HUES48 (cell line): ENCODE data around the gene NSUN4.
"Not testable (repeated sequence)": the region's sequence is repeated elsewhere in the genome, so short reads cannot be mapped to it uniquely, and the experiment has no call there.

Experiments used
- H3K27ac ChIP-seq: one replicate; pipeline ENCODE4 v1.7.0; 2013; ENCODE audit warnings: low read depth, low read length, inconsistent platforms
- H3K27me3 ChIP-seq: 2 replicates; pipeline ENCODE4 v1.6.1; 2013; ENCODE audit warnings: mild to moderate bottlenecking, low read length; ENCODE audit not compliant: control insufficient read depth, insufficient read depth
- H3K36me3 ChIP-seq: 2 replicates; pipeline ENCODE4 v1.6.1; 2013; ENCODE audit warnings: low read length; ENCODE audit not compliant: control insufficient read depth, insufficient read depth
- H3K4me1 ChIP-seq: 2 replicates; pipeline ENCODE4 v1.6.1; 2013; ENCODE audit warnings: mild to moderate bottlenecking, low read length; ENCODE audit not compliant: control insufficient read depth, insufficient read depth
- H3K4me3 ChIP-seq: 2 replicates; pipeline ENCODE4 v1.5.1; 2013; ENCODE audit warnings: mild to moderate bottlenecking, low read depth, low read length
- H3K9ac ChIP-seq: 2 replicates; pipeline ENCODE4 v1.6.1; 2013; ENCODE audit warnings: mild to moderate bottlenecking, low read depth, low read length, moderate library complexity
- H3K9me3 ChIP-seq: 2 replicates; pipeline ENCODE4 v1.6.1; 2013; ENCODE audit warnings: low read length; ENCODE audit not compliant: control insufficient read depth, insufficient read depth

The NSUN4 gene

GRCh38 chr1:46309401-46310159 lies 31.0 kb upstream of the NSUN4 start:
- H3K9ac ChIP-seq = no peak overlapping the region
- no peaks in the 10 kb centered on the region for H3K27me3 ChIP-seq
- H3K27ac ChIP-seq = no peak overlapping the region
- H3K4me1 ChIP-seq = peaks cover 31% of the 10 kb centered on the region
- no peak overlapping the region for H3K4me3 ChIP-seq
- H3K36me3 ChIP-seq = peaks cover 80% of the 10 kb centered on the region
- no peaks in the 10 kb centered on the region for H3K9me3 ChIP-seq

DNA sequence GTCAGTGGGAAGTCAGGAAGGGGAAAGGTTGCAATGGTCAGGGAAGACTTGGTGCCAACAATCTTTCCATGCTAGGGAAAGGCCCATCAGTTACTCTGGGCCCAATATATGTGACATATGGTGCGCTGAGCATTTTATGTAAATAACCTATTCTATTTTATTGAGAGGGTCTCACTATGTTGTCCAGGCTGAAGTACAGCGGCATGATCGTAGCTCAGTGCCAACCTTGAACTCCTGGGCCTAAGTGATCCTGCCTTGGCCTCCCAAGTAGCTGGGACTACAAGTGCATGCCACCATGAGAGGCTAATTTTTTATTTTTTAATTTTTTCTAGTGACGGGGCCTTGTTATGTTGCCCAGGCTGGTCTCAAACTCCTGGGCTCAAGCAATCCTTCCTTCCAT lies 30.3 kb upstream of the NSUN4 start:
- Histone ChIP-seq H3K4me1 (peaks cover 31% of the 10 kb centered on the region), H3K36me3 (peaks cover 85% of the 10 kb centered on the region), H3K27ac (no peak overlapping the region), H3K9me3 (no peaks in the 10 kb centered on the region), H3K27me3 (no peaks in the 10 kb centered on the region), H3K9ac (no peak overlapping the region), H3K4me3 (no peak overlapping the region)

DNA sequence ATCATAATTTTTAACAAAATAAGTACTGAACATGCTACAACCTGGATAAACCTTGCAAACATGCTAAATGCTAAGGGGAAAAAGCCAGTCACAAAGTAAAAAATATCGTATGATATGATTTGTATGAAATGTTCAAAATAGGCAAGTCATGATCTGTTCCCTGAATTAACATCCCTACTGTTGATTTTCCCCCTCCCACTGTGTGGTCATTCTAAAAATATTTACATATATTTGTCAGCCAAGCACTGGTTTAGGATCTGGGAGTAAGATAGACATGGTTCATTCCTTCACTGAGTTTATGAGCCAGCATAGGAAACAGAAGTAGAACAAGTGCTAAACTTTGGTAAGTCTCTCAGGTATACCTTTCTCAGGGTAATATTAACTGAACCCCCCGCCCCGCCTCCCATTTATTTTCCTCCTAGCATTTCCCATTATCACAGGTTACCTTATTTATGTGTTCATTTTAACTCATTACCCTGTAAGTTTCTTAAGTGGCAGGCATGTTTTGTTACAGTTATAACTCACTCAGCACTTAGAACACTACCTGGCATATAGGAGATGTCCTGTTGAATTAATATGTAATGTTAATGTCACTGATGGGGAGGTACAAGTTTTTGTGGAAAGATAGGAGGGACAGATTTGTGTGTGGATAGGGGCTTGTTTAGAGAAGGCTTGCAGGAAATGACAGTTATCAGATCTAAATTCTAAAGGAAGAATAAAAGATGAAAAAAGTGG lies 24.8 kb upstream of the NSUN4 start:
- Histone ChIP-seq H3K9me3 (no peaks in the 10 kb centered on the region), H3K27me3 (no peaks in the 10 kb centered on the region), H3K9ac (no peak overlapping the region), H3K4me3 (no peak overlapping the region), H3K36me3 (peaks cover 61% of the 10 kb centered on the region), H3K27ac (no peak overlapping the region), H3K4me1 (no peaks in the 10 kb centered on the region)

DNA sequence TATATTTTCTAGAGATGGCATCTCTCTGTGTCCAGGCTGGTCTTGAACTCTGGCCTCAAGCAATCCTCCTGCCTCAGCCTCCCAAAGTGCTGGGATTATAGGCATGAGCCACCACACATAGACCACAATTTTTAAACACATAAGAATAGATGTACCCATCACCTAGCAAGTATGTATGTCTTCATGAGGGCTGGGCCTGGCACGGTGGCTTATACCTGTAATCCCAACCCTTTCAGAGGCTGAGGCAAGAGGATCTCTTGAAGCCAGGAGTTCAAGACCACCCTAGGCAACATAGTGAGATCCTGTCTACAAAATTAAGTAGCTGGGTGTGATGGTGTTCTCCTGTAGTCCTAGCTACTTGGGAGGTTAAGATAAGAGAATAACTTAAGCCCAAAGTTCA lies 23.3 kb upstream of the NSUN4 start:
- peaks cover 5% of the 10 kb centered on the region; the same call in 1 of the 2 replicates for H3K4me1 ChIP-seq
- peaks cover 46% of the 10 kb centered on the region for H3K36me3 ChIP-seq
- no peak overlapping the region for H3K9ac ChIP-seq
- no peak overlapping the region for H3K27ac ChIP-seq
- no peaks in the 10 kb centered on the region for H3K9me3 ChIP-seq
- H3K27me3 ChIP-seq = no peaks in the 10 kb centered on the region
- no peak overlapping the region for H3K4me3 ChIP-seq

DNA sequence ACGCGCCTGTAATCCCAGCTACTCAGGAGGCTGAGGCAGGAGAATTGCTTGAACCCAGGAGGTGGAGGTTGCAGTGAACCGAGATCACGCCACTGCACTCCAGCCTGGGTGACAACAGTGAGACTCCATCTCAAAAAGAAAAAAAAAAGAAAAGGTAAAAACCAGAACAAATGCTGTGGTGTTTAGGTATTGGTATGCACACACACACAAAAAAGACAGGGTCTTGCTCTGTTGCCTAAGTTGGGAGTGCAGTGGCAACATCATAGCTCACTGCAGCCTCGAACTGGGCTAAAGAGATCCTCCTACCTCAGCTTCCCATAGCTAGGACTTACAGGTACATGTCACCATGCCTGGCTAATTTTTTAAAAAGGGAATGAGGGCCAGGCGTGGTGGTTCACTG lies 21.3 kb upstream of the NSUN4 start:
- H3K27ac ChIP-seq, H3K9me3 ChIP-seq, H3K9ac ChIP-seq, H3K4me3 ChIP-seq, H3K4me1 ChIP-seq, H3K27me3 ChIP-seq: not testable (repeated sequence)
- peaks cover 29% of the 10 kb centered on the region for H3K36me3 ChIP-seq

DNA sequence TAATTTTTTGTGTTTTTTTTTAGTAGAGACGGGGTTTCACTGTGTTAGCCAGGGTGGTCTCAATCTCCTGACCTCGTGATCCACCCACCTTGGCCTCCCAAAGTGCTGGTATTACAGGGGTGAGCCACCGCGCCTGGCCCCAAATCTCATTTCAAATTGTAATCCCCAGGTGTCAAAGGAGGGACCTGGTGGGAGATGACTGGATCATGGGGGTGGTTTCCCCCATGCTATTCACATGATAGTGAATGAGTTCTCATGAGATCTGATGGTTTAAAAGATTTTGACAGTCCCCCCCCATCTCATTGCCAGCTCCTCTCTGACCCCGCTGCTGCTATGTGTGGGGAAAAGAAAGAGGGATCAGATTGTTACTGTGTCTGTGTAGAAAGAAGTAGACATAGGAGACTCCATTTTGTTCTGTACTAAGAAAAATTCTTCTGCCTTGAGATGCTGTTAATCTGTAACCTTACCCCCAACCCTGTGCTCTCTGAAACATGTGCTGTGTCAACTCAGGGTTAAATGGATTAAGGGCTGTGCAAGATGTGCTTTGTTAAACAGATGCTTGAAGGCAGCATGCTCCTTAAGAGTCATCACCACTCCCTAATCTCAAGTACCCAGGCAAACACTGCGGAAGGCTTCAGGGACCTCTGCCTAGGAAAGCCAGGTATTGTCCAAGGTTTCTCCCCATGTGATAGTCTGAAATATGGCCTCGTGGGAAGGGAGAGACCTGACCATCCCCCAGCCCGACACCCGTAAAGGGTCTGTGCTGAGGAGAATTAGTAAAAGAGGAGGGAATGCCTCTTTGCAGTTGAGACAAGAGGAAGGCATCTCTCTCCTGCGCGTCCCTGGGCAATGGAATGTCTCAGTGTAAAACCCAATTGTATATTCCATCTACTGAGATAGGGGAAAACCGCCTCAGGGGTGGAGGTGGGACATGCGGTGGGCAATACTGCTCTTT lies 20.4 kb upstream of the NSUN4 start:
- not testable (repeated sequence) for H3K4me3 ChIP-seq, H3K9ac ChIP-seq, H3K4me1 ChIP-seq, H3K27me3 ChIP-seq, H3K9me3 ChIP-seq
- H3K27ac ChIP-seq = peak overlapping the region; percentile 59
- peaks cover 22% of the 10 kb centered on the region for H3K36me3 ChIP-seq

- not testable (repeated sequence) for H3K4me1 ChIP-seq, H3K9ac ChIP-seq, H3K27ac ChIP-seq, H3K9me3 ChIP-seq, H3K4me3 ChIP-seq, H3K27me3 ChIP-seq, H3K36me3 ChIP-seq
These were observed 18.4 kb upstream of the NSUN4 start for GRCh38 chr1:46322191-46322590.

GRCh38 chr1:46325285-46326076 lies 15.1 kb upstream of the NSUN4 start:
- not testable (repeated sequence) for H3K9ac ChIP-seq, H3K27ac ChIP-seq, H3K27me3 ChIP-seq, H3K9me3 ChIP-seq, H3K36me3 ChIP-seq, H3K4me3 ChIP-seq
- H3K4me1 ChIP-seq = peaks cover 22% of the 10 kb centered on the region

- H3K4me3 ChIP-seq, H3K27ac ChIP-seq, H3K9ac ChIP-seq, H3K9me3 ChIP-seq, H3K36me3 ChIP-seq, H3K27me3 ChIP-seq: not testable (repeated sequence)
- H3K4me1 ChIP-seq = peaks cover 23% of the 10 kb centered on the region
These were observed 12.4 kb upstream of the NSUN4 start for GRCh38 chr1:46328182-46328581.

DNA sequence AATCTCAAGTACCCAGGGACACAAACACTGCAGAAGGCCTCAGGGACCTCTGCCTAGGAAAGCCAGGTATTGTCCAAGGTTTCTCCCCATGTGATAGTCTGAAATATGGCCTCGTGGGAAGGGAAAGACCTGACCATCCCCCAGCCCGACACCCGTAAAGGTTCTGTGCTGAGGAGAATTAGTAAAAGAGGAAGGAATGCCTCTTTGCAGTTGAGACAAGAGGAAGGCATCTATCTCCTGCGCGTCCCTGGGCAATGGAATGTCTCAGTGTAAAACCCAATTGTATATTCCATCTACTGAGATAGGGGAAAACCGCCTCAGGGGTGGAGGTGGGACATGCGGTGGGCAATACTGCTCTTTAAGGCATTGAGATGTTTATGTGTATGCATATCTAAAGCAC lies 10.8 kb upstream of the NSUN4 start:
- H3K4me1 ChIP-seq = peaks cover 23% of the 10 kb centered on the region
- not testable (repeated sequence) for H3K4me3 ChIP-seq, H3K27ac ChIP-seq

More for the DNA sequence above, 10.8 kb upstream of the NSUN4 start:
- H3K9me3 ChIP-seq, H3K36me3 ChIP-seq, H3K9ac ChIP-seq, H3K27me3 ChIP-seq: not testable (repeated sequence)
